DMS79 (cell line): ENCODE results near the gene BRPF1.

ENCODE experiments used
- DNase-seq: peaks from one replicate; lab custom pipeline; 2025; lab: John Stamatoyannopoulos, UW

Gene BRPF1

DNA sequence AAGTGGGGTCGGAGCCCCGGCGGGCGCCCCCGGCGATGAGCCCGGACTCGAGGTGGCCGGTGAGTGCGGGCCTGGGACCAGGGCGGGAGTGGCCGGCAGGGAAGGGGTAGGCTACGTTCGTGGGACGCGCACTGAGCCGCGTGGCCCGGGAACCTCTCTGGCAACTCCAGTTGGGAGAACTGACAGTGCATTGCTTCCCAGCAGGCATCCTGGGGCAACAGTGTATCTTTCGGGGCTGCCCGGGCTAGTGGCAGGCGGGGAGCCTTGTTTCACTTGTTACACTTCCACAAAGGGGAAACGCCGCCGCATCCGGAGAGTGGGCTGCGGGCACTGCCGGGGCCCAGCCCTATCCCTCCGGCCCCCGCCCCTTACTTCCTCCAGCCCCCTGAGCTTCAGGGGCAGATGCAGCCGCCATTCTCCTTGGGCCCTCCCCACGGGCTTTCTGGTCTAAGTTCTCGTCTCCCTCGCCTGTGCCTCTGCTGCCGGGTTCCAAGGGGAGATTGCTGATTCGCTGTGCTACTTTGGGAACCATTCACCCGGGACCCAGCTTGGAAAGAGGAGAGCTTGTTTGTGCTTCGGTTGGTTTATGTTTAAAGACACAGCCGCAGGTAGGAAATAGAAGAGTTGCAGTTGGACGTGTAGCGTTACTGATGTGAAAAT, 675 bp downstream of the BRPF1 start:
- DNase-seq = no peak

DNA sequence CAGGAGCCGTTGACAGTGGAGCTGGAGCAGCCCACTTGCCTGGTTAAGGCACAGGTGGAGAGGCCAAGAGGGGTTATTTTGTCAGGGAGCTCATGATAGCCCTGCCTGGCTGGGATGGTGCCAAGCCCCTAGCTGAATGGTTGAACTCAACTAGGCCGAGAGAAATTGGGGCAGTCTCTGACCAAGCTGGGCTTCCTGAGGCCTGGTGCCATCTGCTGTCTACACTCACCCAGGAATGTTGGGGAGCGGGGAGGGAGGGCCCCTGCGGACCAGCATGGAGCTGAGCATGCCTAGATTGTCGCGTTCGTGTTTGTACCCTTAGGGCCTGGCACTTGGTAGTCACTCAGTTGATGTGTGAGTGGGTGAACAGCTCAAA, 1.2 kb downstream of the BRPF1 start:
- no peak for DNase-seq

DNA sequence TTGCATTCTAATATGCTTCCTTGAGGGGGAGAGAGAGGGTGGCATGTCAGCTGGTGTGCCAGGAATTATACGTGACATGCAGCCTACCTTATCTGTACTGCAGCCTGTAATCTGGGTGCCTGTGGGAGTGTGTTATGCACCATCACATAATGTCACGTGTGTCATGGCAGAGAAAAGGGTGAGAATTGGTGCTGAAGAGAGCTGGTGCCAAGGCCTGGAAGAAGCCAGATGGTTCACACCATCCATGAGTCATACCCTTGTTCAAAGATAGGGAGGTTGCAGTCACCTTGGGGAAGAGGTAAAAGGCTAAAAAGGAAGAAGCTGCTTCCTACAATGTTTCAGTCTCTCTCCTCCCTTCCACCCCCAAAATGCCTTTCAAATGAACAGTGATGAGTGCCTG, 5.3 kb downstream of the BRPF1 start:
- no peak for DNase-seq

DNA sequence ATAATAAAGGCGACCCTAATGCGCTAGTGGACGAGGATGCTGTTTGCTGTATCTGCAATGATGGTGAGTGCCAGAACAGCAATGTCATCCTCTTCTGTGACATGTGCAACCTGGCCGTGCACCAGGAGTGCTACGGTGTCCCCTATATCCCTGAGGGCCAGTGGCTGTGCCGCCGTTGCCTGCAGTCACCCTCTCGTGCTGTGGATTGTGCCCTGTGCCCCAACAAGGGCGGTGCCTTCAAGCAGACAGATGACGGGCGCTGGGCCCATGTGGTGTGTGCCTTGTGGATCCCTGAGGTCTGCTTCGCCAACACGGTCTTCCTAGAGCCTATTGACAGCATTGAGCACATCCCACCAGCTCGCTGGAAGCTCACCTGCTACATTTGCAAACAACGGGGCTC, 7.6 kb downstream of the BRPF1 start:
- no peak for DNase-seq

DNA sequence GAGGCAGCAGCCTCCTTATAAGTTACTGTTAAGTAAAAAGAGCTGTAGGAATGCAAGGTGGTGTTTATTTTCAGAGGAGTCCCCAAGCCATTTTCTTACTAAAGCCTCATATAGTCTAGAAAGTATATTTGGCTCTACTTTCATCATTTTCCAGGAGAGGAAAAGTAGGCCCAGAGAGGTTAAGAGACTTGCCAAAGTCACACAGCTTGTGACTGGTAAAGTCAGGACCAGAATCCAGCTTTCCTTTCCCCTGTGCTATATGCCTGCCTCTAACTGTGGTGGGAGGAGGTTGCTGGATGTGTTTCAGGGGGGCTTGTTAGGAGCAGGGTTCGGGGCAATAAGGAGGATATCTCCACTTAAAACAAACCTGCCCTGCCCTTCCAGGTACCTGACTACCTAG, 11.0 kb downstream of the BRPF1 start:
- no peak for DNase-seq

DNA sequence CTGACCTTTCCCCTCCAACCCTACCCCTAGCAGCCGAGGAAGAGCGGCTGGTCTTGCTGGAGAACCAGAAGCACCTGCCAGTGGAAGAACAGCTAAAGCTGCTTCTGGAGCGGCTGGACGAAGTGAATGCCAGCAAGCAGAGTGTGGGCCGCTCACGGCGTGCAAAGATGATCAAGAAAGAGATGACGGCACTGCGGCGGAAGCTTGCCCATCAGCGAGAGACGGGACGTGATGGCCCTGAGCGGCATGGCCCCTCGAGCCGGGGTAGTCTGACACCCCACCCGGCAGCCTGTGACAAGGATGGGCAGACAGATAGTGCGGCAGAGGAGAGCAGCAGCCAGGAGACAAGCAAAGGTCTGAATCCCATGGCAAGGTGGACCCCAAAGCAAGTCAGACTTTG, 12.0 kb downstream of the BRPF1 start:
- no peak for DNase-seq

DNA sequence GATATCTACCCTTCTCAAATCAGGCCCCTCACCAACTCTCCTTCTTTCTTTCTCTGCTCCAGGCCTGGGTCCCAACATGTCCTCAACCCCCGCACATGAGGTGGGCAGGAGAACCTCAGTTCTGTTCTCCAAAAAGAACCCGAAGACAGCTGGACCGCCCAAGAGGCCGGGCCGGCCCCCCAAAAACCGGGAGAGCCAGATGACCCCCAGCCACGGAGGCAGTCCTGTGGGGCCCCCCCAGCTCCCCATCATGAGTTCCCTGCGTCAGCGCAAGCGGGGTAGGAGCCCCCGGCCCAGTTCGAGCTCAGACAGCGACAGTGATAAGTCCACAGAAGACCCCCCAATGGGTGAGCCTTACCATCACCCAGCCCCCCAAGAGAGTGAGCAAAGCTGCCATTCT, 12.6 kb downstream of the BRPF1 start:
- no peak for DNase-seq

DNA sequence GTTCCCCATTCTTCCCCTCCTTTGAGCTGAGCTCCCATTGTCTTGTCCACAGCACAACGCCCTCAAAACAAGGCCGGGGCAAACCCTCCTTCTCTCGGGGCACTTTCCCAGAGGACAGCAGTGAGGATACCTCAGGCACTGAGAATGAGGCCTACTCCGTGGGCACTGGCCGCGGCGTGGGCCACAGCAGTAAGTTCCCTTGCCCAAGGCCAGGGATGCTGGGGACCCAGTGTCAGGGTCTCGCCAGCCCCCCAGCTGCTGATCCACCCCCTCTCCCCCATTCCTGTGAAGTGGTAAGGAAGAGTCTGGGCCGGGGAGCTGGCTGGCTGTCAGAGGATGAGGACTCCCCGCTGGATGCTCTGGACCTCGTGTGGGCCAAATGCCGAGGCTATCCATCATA, 14.0 kb downstream of the BRPF1 start:
- DNase-seq = no peak

DNA sequence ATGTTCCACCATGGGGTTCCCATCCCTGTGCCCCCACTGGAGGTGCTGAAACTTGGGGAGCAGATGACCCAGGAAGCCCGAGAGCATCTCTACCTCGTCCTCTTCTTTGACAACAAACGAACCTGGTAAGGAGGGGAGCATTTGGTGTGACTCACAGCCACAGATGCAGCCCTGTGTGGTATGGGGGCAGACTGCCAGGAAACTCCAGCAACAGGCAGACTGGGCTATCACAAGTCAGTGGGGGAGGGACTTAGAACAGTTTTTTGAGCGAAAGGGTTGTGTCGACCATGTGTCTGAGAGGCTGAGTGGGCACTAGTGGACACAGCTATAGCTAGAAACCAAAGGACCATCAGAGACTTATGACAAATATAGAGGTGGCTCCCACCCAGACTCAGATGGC, 14.8 kb downstream of the BRPF1 start:
- DNase-seq = no peak

DNA sequence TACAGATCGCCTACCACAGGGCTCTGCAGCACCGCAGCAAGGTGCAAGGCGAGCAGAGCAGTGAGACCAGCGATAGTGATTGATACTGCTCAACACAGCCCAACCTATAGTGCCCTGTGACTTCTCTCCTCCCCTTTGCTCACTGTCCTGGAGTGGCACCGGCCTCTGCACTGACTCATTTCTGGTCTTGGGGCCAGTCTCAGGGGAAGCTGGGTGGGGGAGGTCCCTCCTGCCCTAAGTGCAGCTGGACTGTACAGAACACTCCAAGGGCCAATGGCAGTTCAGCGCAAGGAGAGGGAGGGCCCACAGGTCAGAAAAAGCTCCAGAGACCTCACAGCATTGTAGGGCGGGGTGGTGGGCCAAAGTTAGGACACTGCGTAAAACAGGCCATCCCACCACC, 15.7 kb downstream of the BRPF1 start:
- DNase-seq = no peak

DNA sequence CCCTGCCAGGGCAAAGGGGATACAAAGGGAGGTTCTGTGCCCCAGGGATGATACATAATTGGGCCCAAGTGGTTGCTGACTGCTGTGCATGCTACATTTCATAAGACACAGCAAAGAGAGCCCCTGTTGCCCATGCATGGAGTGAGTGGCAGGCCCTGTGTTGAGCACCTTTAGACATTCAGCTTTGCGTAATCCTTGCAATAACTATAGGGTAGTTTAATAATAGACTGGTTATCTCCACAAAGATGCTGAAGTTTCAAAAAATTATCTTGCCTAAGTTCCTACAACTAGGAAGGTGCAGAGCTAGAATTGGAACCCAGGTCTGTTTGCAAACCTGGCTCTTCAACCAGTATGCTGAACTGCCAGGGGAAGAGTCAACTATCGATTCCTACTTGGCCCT, 16.5 kb downstream of the BRPF1 start:
- no peak for DNase-seq

DNA sequence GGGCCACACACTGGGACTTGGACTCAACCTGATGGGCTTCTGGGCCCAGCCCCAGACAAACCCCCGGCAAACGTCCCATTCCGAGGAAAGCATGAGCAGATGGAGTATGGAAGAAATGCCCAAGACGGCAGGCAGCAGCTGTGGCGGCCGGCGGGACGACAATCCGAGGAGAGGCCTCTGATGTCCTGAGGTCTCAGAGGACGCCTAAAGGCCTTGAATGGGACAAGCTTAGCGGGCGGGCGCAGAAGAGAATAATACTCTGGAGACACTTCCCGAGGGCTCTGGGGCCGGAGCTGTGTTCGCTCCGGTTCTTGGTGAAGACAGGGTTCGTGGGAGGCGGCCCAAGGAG, 17.7 kb downstream of the BRPF1 start:
- no peak for DNase-seq

DNA sequence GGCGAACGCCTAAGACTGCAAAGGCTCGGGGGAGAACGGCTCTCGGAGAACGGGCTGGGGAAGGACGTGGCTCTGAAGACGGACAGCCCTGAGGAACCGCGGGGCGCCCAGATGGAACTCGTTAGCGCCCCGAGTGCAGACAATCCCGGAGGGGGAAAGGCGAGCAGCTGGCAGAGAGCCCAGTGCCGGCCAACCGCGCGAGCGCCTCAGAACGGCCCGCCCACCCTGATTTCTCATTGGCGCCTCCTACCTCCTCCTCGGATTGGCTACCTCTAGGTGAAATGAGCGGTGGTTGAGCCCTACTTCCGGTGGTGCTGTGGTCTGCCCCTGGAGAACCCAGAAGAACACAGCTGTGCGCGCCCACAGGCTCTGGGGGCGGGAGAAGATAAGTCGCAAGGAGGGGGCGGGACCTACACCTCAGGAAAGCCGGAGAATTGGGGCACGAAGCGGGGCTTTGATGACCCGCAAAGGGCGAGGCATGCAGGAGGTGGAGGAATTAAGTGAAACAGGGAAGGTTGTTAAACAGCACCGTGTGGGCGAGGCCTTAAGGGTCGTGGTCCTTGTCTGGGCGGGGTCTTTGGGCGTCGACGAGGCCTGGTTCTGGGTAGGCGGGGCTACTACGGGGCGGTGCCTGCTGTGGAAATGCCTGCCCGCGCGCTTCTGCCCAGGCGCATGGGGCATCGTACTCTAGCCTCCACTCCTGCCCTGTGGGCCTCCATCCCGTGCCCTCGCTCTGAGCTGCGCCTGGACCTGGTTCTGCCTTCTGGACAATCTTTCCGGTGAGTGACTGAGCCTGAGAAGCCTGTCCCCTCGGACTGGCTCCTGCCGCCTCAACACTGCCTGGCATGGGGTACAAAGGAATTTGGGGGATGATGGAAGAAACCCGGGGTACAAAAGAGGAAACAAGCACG, 18.4 kb downstream of the BRPF1 start, which contains the start of gene OGG1:
Gene OGG1, plus strand, starts transcription at position 308 of the 911 bp plus-strand sequence. Its CDS starts 335 bp downstream, at position 643.
- DNase-seq = peak; percentile 89

DNA sequence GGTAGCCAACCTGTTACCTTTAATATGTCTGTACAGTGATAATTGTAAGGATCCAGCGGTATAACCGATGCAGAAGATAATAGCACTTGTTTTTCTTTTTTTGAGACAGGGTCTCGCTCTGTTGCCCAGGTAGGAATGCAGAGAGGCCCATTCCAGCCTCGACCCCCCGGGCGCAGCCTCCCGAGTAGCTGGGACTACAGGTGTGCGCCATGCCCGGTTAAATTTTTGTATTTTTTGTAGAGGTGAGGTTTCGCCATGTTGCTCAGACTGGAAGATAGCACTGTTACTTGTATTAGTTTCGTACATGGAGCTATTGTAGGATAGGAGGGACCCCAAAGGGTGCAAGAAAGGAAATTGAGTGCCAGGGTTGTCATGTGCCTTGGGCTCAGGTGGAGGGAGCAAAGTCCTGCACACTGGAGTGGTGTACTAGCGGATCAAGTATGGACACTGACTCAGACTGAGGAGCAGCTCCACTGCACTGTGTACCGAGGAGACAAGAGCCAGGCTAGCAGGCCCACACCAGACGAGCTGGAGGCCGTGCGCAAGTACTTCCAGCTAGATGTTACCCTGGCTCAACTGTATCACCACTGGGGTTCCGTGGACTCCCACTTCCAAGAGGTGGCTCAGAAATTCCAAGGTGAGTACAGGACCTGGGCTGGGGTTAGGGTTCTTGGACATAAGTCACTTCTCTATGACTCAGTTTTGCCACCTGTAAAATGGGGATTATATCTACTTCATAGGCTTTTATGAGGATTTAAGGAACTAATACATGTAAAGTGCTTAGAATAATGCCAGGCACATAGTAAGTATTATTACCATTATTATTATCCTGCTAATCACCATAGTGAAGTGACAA, 19.2 kb downstream of the BRPF1 start:
- no peak for DNase-seq

DNA sequence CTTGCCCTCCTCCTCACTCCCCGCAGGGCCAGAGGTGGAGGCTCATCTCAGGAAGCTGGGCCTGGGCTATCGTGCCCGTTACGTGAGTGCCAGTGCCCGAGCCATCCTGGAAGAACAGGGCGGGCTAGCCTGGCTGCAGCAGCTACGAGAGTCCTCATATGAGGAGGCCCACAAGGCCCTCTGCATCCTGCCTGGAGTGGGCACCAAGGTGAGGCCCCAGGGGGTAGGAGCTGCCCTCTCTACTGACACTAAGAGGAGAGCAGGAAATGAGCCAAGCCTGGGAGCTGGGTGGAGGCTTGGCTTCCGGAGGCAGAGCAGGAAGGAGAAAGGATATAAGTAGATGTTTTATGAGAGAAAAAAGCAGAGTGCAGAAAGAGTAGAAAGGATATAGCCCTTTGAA, 23.1 kb downstream of the BRPF1 start:
- no peak for DNase-seq

DNA sequence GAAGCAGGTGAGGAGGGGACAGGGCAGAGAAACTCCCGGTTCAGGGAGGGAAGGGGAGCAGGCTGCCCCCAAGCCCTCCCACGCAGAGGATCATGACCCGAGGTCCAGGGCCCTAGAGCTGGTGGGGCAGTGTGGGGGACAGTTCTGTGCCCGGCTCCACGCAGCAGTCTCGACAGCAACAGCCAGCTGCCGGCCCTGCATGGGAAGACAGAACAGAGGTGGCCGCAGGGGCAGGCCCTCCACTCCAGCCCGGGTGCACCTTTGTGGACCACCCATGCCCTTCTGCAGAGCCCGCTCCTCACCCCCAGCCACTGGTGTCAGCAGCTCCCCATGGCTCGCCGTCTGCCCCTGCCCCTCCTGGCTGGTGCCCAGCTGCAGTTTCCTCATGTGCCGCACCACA, 25.9 kb downstream of the BRPF1 start:
- DNase-seq = no peak

DNA sequence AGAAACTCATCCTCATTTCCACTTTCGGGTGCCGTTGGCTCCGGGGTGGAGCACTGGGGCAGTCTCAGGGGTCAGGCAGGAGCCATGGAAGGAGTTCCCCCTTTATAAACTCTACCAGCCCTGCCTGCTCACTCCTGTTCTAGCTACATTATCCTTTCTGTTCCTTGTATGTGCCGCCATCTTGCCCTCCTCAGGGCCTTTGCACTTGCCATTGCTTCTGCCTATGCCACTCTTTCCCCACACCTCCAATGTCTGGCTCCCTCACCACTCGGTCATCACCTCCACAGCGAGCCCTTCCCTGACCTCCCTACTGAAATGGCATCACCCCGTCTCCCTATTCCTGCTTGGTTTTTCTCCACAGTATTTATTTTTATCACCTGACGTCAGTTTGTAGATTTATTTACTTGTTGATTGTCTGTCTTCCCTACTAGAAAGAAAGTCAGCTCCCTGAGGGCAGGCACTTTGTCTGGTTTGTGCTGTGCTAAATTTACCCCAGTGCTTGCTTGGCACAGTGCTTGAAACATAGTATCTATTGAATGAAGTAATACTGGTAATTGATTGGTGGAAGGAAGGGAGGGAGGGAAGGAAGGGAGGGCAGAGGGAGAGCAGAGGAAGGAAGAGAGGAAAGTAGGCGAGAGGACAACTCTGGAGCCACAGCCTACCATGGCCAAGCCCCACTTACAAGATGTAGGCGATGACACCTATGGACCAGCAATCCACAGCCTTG, 29.4 kb downstream of the BRPF1 start:
- DNase-seq = no peak

DNA sequence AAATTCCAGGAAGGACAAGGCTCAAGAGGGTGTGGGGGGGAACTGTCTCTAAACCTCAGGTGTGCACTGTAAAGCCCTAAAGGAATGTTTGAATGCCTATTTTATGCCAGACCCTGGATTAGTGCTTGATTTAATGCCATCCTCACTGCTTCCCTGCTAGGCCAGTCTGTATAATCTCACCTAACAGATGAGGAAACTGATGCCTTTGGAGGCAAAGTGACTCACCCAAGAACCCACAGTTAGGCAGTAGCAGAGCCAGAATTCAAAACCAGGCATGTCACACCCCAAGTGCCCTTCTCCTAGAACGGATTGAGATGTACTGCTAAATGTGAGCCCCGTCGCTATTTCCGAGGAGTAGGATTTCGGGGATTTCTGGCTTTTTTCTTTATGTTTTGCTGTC, 30.4 kb downstream of the BRPF1 start:
- DNase-seq = no peak

DNA sequence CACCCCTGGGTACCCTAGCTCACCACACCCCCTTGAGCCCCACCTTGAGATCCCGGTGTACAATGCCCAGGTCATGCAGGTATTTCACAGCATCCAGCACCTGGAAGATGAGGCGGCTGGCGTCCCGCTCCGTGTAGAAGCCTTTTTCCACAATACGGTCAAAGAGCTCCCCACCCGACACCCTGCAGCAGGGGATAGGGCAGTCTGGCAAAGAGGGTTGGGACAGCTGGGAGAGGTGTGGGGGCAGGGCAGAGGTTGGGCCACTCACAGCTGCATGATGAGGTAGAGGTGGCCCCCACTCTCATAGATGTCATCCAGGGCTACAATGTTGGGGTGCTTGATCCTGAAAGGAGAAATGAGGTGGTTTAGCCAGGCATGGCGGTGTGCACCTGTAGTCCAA, 31.3 kb downstream of the BRPF1 start:
- no peak for DNase-seq

DNA sequence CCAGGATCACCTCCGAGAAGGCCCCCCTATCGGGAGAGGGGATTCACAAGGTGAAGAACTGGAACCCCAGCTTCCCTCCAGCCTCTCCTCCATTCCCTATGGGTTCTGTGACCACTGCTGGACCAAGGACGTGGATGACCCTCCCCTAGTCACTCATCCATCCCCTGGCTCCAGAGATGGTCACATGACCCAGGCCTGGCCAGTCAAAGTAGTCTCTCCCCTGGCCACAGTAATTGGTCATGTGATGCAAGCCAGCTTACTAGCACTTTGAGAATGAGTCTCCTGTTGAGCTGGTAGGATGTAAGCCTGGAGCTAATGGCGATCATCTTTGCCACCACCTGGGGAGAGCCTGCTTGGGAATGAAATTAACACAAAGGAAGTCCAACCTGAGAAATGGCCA, 34.3 kb downstream of the BRPF1 start:
- no peak for DNase-seq

DNA sequence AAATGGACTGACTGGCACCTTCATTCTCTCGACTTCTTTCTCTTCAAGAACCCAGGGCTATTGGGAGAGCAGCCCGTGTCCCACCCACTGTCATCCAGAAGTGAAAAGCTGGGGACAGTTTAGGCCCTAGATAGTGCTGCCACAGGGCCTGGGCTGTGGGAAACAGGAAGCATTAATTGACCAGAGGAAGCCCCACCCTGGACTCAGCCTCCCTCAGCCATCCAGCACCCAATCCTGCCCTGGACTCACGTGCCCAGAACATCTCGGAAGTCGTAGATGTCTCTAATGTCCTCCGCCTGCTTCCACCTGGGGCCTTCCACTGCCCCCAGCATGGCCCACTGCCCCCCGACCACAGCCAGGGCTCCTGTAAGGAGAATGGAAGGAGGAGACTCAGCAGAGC, 35.9 kb downstream of the BRPF1 start:
- DNase-seq = no peak

DNA sequence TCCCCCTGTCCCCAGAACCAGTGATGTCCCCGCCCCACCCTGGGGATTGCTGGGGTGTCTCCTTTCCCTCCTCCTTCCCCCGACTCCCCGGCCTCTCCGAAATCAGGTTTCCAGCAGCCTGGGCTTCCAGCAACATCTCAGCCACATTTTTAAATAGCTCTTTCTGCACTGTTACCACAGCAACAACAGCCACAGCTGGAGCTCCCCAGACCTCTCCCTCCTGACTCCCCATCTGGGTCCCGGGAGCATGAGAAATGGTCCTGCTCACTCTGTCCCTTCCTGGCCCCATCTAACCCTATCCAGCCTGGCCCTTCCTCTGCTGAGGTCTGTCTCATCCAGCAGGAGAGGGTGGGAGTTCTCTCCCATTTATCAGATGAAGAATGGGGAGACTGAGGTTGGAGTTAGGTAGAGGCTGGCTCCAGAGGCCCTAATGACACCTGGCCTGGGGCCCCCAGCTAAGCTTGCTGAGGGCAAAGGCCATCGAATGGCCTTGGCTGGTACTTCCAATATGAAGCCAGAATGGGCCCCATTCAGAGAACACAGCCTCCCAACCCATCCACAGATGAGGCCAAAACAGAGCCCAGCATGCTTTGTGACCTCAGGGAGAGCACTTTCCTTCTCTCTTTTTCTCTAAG, 36.7 kb downstream of the BRPF1 start:
- DNase-seq = no peak
